Measurements from ENCODE around the gene CEBPZOS.

DNA sequence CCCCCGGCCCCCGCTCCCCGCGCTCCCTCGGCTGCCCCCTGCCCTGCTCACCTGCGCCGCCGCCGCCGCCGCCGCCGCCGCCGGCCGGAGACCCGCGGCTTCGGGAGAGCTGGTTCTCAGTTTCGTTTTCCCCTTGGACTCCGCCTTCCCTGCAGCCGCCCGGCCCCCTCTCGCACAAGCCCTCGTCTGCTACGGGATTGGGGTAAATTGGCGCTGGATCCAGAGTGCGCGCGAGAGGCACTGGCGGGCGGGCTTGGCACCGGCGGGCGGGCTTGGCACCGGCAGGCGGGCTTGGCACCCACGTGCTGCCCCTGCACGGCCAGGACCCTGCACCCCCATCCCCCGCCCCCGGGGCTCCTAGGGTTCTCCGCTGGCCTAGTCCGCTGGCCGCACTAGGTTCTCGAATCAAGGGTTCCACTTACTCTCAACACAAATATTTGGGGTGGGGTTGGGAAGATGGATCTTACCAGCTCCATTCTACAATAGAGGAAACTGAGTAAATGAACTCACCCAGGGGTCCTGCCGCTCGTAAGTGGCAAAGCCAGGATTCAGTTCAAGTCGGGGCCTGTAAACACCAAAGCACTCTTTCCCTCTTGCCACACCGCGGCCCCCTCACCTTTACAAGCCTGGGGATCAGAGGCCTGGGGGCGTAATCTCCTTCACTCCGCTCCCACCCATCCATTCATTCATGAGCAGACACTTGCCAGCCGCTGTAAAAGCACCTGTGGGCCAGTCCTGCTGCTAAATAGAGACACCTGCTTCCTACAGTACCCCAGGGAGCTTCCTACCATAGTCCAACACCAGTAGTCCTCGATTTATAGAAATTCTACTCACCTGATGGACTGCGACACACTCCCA lies 39.2 kb upstream of the CEBPZOS start, which contains the start of gene EIF2AK2:
- TF ChIP-seq CTCF (IDR thresholded peaks at IDR 0.05), result no peak
- TF ChIP-seq POLR2A (IDR thresholded peaks at IDR 0.05), result peak in 1 of 2 donors; percentile 59
